Measurements from ENCODE around the gene ZKSCAN8.

The ZKSCAN8 gene

DNA sequence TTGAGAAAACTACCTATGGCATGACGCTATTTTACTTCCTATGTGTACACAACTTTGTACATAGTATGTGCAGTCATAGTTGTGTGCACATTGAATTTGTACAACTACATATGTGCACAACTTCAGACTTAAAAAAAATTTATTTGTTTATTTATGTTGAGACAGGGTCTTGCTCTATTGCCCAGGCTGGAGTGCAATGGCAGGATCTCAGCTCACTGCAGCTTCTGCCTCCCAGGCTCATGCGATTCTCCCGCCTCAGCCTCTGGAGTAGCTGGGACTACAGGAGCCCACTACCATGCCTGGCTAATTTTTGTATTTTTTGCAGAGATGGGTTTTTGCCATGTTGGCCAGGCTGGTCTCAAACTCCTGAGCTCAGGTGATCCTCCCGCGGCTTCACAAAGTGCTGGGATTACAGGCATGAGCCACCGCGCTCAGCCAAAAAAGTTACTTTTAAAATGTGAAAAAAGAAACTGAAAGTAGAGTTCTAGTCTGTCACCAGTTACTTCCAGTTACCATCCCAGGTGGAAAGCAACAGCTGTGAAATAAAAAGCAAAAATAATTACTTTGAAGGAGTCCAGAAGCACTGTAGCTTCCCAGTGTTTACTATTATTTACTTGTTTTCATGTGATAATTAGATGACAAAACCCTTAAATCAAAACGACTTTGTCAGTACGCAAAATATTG is 1.7 kb upstream of the ZKSCAN8 start:
- no peak for DNase-seq (ENCODE audit: low read depth)

- DNase-seq (ENCODE audit: low read depth), result no peak
These were observed 1.1 kb upstream of the ZKSCAN8 start for GRCh38 chr6:28140616-28141015.

DNA sequence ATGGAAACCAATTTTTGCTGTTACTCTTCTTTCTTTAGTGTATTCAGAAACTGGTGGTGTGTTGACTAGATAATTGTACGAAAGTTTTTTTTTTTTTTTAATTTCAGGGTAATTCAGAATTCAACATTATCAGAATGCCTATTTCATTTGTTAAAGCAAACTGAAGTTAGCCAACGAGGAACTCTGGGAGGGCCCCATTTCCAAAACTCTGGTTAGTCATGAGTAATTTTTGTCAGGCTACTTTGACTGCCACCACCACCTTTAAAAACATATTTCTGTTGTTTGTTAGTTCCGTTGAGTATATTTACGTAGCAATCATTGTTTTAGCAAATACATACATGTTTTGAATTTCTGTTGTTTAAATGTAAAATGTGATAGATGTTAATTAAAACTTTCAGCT is 763 bp downstream of the ZKSCAN8 start:
- no peak for DNase-seq (ENCODE audit: low read depth)

DNA sequence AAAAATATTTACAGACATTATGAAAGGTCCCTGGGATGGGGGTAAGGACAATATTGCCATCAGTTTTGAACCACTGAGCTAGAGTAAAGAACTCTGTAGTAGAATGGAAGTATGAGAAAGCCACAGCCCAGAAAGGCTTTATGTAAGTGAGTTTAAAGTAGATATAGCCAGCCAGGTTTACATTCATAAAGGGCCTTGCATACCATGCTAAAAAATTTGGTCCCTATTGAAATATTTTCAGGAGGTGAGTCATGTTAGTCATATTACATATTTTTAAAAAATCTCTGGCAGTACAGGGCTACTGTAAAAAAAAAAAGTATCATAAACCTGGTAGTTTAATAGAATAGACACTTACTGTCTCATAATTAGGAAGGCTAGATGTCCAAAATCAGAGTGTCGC is 3.5 kb downstream of the ZKSCAN8 start:
- no peak for DNase-seq (ENCODE audit: low read depth)

DNA sequence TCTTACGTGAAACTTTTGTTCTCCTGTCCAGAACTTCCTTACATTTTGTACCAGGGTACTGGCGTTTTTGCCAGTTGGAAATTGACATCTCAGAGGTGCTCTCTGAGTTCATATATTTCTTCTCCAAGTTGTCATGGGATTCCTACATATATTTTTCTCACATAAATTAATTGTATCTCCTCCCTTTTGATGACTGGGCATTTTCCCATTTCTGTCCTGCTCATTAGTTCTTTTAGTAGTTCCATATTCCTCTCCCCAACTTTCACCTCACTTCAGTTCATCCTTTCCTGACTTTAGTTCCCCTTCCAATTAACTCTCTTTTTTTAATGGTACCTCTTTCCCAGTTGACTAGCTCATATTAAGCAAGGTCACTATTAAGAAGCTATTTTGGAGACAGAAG is 10.8 kb downstream of the ZKSCAN8 start:
- no peak for DNase-seq (ENCODE audit: low read depth)

- no peak for DNase-seq (ENCODE audit: low read depth)
These were observed 11.9 kb downstream of the ZKSCAN8 start for GRCh38 chr6:28153546-28153945.

- DNase-seq (ENCODE audit: low read depth), result no peak
These were observed 12.7 kb downstream of the ZKSCAN8 start for GRCh38 chr6:28154357-28154756.

DNA sequence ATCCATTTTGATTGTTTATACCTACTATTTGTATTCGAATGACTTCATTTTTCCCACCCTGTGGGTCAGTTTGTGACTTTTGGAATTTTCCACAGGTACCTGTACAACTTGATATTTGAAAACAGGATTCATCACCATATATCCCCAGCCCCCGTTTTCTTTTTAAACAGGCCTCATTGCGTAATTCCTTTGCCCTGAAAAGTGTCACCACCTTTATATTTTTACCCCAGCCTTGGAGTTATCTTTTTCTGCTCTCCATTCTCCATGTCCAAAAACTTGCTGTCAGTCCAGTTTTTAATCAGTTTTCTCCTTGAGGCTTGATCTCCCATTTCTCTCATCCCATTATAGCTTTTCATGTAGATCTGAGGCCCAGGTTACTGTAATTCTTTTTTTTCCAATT is 16.6 kb downstream of the ZKSCAN8 start:
- DNase-seq (ENCODE audit: low read depth), result no peak

- no peak for DNase-seq (ENCODE audit: low read depth)
These were observed 17.4 kb downstream of the ZKSCAN8 start for GRCh38 chr6:28159029-28159607.

DNA sequence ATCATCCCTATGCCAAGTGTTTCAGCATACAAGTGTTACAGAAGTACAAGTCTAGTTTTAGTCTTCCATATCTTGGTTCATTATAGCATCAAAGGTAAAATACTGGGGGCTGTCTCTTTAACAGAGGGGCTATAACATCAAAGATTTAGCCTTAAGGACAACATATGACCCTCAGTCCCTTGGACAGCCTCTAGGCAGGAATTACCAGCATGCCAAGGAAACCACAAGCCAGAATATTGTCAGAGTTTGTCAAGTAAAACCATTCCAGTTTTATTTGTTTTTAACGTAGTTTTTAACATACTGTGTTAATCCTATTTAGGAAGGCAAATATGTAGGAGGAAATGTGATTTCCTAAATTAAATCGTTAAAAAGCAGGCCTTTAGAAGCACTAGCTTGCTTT is 18.6 kb downstream of the ZKSCAN8 start:
- no peak for DNase-seq (ENCODE audit: low read depth)

DNA sequence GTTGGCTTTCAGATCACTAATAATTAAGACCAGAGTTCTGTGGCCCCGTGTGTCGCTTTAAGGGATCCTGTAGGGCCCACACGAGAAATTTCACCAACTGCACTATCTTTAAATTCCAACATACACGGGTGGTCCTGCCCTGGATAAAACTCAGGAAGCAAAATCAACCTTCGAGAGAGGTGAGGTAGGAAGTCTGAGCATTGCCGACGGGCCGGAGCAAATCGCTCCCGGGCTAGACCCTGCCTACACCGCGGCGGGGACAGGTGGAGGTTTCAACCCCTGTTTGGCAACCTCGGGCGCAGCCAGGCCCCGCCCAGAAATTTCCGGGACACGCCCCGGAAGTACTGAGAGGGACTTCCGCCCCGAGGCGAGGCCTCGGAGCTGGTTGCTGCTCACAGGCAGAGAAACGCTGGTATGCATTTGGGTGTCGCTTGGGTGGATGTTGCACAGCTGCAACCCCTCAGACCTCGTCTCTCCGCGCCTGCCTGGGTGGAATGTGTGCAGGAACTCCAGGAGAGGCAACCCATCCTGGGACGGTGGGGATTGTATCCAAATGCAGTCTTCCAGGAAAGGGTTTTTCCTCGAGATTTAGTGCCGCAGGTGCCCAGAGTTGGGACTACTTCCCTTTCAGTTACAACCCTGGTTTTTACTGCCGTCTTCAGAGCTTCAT is 19.9 kb downstream of the ZKSCAN8 start:
- peak; percentile 83 for DNase-seq (ENCODE audit: low read depth)

GRCh38 chr6:28165563-28165962 is 23.9 kb downstream of the ZKSCAN8 start:
- no peak for DNase-seq (ENCODE audit: low read depth)

DNA sequence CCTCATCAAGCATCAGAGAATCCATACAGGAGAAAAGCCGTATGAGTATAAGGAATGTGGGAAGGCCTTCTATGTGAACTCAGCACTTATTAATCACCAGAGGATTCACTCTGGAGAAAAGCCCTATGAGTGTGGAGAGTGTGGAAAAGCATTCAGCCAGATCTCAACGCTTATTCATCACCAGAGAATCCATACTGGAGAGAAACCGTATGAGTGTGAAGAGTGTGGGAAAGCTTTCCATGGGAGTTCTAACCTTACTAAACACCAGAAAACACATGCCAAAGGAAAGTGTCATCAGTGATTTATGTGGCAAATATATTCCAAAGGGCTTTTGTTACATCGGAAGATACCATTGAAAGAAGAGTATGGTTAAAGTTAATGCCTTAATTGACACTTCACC is 25.4 kb downstream of the ZKSCAN8 start:
- no peak for DNase-seq (ENCODE audit: low read depth)

GRCh38 chr6:28167926-28168325 is 26.2 kb downstream of the ZKSCAN8 start:
- DNase-seq (ENCODE audit: low read depth), result no peak

GRCh38 chr6:28171271-28171670 is 29.6 kb downstream of the ZKSCAN8 start:
- no peak for DNase-seq (ENCODE audit: low read depth)

DNA sequence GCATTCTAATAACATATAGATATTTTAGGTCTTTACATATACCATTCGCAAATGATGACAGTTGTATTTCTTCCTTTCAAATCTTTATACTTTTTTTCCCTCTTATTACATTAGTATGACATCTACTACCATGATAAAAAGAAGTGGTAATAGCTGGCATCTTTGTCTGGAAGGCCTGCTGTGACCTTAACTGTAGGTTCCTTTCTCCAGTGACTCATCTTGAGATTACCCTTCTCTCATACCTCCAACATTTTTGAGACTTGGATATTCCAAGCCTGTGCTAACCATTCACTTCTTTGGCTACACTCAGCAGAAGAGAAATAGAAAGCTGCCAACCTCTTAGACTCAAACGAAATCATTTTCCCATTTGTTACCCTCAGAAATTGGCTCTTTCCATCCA is 30.3 kb downstream of the ZKSCAN8 start:
- DNase-seq (ENCODE audit: low read depth), result no peak

DNA sequence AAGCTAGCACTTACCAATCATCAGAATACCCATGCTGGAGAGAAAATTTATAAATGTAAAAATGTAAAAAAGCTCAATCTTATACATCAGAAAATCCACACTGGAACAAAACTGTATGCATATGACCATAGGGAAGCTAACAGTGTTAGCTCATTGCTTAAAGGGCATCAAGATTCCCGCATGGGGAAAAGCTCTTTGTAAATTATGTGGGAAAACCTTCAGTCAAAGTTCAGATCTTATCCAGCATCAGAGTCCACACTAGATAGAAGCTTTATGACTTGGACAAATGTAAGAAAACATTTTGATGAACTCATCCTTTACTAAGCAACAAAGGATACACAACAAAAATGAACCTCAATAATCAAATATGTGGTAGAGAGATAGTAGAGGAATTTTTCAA is 34.7 kb downstream of the ZKSCAN8 start:
- no peak for DNase-seq (ENCODE audit: low read depth)

DNA sequence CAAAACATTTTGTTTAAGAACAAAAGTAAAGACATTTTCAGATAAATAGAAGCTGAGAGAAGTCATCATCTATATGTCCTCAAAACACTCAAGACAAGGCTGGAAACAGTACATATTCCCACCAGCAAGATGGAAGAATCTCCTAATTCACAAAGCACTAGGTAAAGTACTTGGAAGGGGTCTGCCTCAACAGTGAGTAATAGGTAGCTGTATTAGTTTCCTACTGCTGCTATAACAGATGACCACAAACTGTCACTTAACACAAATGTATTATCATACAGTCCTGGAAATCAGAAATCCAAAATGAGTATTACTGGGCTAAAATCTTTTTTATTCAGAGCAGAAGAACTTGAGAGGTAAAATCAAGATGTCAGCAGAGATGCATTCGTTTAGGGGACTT is 40.6 kb downstream of the ZKSCAN8 start:
- DNase-seq (ENCODE audit: low read depth), result no peak

- DNase-seq (ENCODE audit: low read depth), result no peak
These were observed 46.7 kb downstream of the ZKSCAN8 start for GRCh38 chr6:28188111-28188979.

GRCh38 chr6:28200020-28200419 is 58.3 kb downstream of the ZKSCAN8 start:
- no peak for DNase-seq (ENCODE audit: low read depth)

DNA sequence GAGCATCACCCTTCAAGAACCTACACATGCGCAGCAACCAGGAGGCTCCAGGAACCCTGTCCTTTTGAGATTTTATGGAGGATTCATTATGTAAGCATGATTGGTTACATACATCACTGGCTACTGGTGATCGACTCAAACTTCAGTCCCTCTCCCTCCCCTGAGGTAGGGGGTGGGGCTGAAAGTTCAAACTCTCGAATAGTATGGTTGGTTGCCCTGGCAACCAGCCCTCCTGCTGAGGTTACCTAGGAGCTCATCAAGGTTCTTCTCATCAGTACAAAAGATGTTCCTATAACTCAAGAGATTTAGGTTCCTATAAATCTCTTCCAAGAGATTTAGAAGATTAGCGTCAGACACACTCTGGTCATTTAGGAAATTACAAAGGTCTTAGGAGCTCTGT is 61.5 kb downstream of the ZKSCAN8 start:
- DNase-seq (ENCODE audit: low read depth), result no peak

DNA sequence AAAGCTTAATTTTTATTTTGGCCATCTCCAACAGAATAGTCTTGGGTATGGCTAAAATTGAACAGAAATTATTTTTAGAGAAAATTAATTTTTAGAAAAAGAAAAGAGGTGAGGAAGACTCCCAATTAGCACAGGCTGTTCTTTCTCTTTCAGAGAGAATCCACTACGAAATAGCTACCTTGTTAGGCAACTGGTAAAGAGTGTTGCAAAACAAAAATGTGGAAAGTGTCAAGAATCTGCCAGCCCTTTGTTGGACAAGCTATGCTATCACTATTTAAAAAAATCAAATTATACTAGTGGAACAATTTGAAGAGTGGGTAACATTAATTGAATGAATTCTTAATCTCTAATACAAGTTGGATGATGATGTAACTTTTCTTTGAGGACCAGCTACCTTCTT is 64.2 kb downstream of the ZKSCAN8 start:
- DNase-seq (ENCODE audit: low read depth), result no peak

GRCh38 chr6:28206527-28206926 is 64.8 kb downstream of the ZKSCAN8 start:
- DNase-seq (ENCODE audit: low read depth), result no peak
